Measurements from ENCODE around the gene CLEC20A. TPM values are rescaled to one million over a fixed set of nuclear protein-coding genes. Genes with fewer than 3 reads are reported as not detected.

CLEC20A gene
- total RNA-seq, 2 donors from 2014 or later = not detected

GRCh38 chr1:178498896-178499675 is 2.3 kb upstream of the CLEC20A start:
- Mint-ChIP-seq H3K36me3 (ENCODE audit: low read depth) (no peaks in the 10 kb centered on the region), H3K4me3 (no peak overlapping the region), H3K9me3 (no peaks in the 10 kb centered on the region), H3K27ac (no peak overlapping the region), H3K27me3 (peaks cover 9% of the 10 kb centered on the region), H3K4me1 (no peaks in the 10 kb centered on the region)
- no peak for ATAC-seq (replicated peaks)

DNA sequence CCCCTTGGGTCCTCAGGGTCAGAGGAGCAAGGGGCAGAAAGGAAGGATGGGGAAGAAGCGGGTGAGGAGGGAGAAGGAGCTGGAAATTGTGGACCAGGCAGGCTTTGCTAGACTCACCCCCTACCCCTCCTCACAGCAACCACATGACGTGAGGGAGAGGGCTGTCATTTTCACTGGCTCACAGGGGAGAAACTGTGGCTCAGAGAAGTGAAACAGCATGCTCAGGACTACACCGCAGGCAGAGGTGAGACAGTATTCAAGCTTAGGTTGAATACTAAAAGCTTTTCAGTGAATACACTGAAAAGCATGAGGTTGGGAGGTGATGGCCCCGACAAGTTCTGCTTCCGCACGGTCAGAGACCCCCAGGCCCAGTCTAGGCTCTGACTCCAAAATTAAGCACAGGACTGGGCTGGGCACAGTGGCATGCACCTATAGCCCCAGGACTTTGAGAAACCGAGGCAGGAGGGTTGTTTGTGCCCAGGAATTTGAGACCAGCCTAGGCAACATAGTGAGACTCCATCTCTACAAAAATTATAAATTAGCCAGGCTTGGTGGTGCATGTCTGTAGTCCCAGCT is 1.2 kb upstream of the CLEC20A start:
- H3K27ac Mint-ChIP-seq = no peak overlapping the region
- no peak overlapping the region for H3K4me3 Mint-ChIP-seq
- H3K27me3 Mint-ChIP-seq = peaks cover 7% of the 10 kb centered on the region
- H3K4me1 Mint-ChIP-seq = no peaks in the 10 kb centered on the region
- no peaks in the 10 kb centered on the region for H3K9me3 Mint-ChIP-seq
- no peaks in the 10 kb centered on the region for H3K36me3 Mint-ChIP-seq (ENCODE audit: low read depth)
- no peak for ATAC-seq (replicated peaks)

DNA sequence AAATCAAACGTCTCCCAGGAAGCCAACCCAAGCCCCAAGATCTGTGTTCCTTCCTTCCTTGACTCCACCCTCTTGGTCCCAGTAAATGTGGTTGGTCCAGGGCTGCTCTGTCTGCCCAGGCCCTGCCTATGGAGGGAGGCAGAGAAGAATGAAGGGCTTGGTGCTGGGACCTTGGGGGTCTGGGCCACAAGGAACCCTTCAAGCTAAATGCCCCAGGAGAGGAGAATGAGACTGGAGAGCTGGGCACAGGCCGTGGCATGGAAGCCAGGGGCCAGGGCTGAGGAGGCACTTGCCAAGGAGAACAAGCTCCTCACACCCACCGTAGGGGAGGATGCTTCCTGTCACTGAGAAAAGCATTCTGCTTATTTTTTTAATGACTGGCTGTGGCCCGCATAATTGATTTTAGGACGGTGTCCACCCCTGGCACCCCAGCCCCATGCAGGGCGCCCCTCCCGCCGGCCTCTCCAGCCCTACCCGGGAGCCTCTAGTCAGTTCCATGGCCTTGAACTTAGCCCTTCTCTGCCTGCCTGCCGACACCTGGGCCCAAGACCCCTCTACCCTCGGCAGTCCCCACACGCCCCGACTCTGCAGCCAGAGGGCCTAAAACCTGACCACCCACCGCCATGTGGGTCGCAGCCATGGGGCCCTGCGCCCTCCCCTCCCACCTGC is 889 bp downstream of the CLEC20A start:
- Mint-ChIP-seq H3K27ac (no peak overlapping the region), H3K4me3 (no peak overlapping the region), H3K9me3 (no peaks in the 10 kb centered on the region), H3K36me3 (ENCODE audit: low read depth) (no peaks in the 10 kb centered on the region), H3K27me3 (peaks cover 3% of the 10 kb centered on the region), H3K4me1 (no peaks in the 10 kb centered on the region)
- no peak for ATAC-seq (replicated peaks)

DNA sequence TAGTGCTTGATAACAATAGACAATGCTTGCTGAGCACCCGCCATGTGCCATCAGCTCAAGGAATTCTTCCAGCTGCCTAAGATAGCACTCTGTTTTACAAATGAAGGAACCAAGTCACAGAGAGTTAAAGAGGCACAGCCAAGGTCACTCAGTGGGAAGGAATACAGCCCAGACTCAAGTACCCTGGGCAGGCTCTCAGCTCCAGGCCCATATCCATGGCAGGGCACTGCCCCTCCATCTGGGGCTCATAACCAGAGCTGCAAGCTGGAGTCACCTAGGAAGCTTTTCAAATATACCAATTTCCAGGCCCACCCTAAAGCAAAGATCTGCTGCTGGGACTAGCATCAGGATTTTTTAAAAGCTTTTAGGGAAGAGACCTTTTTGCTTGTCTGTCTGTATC is 1.6 kb downstream of the CLEC20A start:
- no peaks in the 10 kb centered on the region for H3K9me3 Mint-ChIP-seq
- no peak overlapping the region for H3K27ac Mint-ChIP-seq
- peaks cover 3% of the 10 kb centered on the region for H3K27me3 Mint-ChIP-seq
- H3K36me3 Mint-ChIP-seq (ENCODE audit: low read depth) = no peaks in the 10 kb centered on the region
- no peak overlapping the region for H3K4me3 Mint-ChIP-seq
- ATAC-seq (replicated peaks) = no peak
- no peaks in the 10 kb centered on the region for H3K4me1 Mint-ChIP-seq

DNA sequence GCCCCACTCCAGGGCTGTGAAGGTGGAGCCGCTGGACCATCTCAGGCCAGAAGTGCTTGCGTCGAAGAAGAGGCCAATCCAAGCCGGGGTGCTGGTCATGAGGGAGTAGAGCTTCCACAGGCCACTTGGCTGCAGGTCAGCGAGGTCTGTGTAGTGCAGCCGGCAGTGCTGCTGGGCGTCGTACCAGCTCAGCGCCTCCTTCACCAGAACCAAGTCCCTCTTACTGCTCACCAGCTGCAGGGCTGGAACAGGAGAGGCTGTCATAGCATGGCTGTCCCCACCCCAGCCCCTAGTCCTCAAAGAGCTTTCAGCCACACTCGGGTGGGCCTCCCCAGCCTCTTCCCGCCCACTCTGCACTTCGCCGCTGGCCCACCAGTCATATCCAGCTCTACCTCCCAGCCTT is 2.2 kb downstream of the CLEC20A start:
- H3K4me1 Mint-ChIP-seq = no peaks in the 10 kb centered on the region
- no peaks in the 10 kb centered on the region for H3K36me3 Mint-ChIP-seq (ENCODE audit: low read depth)
- H3K27me3 Mint-ChIP-seq = peaks cover 3% of the 10 kb centered on the region
- no peak for ATAC-seq (replicated peaks)
- no peaks in the 10 kb centered on the region for H3K9me3 Mint-ChIP-seq
- no peak overlapping the region for H3K27ac Mint-ChIP-seq
- H3K4me3 Mint-ChIP-seq = no peak overlapping the region

DNA sequence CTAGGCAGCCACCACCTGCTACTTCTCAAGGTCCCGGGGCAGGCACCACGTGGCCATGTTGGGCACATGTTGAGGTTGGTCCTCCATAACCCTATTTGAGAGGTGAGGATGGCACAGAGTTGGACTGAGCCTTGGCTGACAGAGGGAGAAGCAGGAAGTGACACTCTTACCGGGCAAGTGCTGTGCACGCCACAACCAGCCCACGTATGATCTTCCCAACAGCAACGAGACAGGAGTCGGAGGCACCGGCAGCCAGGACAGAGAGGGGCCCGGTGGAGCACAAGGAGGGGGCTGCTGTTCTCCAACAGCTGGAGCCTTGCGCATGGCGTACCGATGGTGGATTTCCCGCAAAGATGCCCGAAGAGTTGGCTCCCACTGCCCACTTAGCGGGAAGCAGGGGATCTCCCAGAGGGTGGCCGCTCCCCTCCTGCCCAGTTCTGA is 3.4 kb downstream of the CLEC20A start:
- Mint-ChIP-seq H3K4me1 (no peaks in the 10 kb centered on the region), H3K27me3 (peaks cover 7% of the 10 kb centered on the region), H3K27ac (no peak overlapping the region), H3K9me3 (no peaks in the 10 kb centered on the region), H3K36me3 (ENCODE audit: low read depth) (no peaks in the 10 kb centered on the region), H3K4me3 (no peak overlapping the region)
- ATAC-seq (replicated peaks) = no peak

GRCh38 chr1:178492341-178492740 is 4.4 kb downstream of the CLEC20A start:
- Mint-ChIP-seq H3K4me1 (no peaks in the 10 kb centered on the region), H3K36me3 (ENCODE audit: low read depth) (no peaks in the 10 kb centered on the region), H3K9me3 (no peaks in the 10 kb centered on the region), H3K4me3 (no peak overlapping the region), H3K27ac (no peak overlapping the region), H3K27me3 (peaks cover 15% of the 10 kb centered on the region)
- no peak for ATAC-seq (replicated peaks)

DNA sequence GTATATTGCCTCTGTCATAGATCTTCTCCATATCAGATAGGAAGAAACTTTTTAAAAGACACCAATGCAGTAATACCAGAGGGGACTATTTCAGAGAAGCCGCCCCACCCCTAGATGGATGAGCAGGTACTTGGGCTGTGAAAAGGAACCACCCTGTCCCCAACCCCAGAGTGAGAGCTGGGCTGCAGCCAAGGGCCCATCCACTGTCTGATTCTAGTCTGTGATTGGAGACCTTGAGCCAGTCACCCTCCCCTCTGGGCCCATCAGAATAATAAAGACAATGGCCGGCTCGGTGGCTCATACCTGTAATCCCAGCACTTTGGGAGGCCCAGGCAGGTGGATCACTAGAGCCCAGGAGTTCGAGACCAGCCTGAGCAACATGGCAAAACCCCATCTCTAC is 5.0 kb downstream of the CLEC20A start:
- Mint-ChIP-seq H3K4me1 (no peaks in the 10 kb centered on the region), H3K4me3 (no peak overlapping the region), H3K36me3 (ENCODE audit: low read depth) (no peaks in the 10 kb centered on the region), H3K9me3 (no peaks in the 10 kb centered on the region), H3K27me3 (peaks cover 17% of the 10 kb centered on the region), H3K27ac (no peak overlapping the region)
- no peak for ATAC-seq (replicated peaks)

- no peaks in the 10 kb centered on the region for H3K9me3 Mint-ChIP-seq
- no peak overlapping the region for H3K27ac Mint-ChIP-seq
- H3K36me3 Mint-ChIP-seq (ENCODE audit: low read depth) = no peaks in the 10 kb centered on the region
- no peak for ATAC-seq (replicated peaks)
- no peak overlapping the region for H3K4me3 Mint-ChIP-seq
- no peaks in the 10 kb centered on the region for H3K4me1 Mint-ChIP-seq
- peaks cover 17% of the 10 kb centered on the region for H3K27me3 Mint-ChIP-seq
Observed at GRCh38 chr1:178490967-178491366, 5.8 kb downstream of the CLEC20A start.

DNA sequence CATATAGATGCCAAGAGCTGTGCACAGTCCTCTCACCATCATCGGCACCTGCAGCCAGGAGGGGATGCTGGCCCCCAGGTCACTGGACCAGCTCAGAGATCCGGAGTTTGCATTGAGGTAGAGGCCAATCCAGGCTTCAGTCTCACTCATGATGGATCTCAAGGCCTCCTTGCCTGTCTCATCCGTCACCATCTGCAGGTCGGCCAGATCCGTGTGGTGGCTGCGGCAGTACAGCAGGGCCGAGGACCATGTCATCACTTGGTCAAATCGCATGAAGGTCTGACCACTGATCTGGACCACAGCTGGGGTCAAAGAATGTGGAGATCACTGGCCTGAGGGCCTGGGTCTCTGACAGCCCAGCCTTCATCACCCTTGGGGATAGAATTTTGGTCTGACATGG is 6.6 kb downstream of the CLEC20A start:
- no peaks in the 10 kb centered on the region for H3K9me3 Mint-ChIP-seq
- H3K27ac Mint-ChIP-seq = no peak overlapping the region
- H3K4me3 Mint-ChIP-seq = no peak overlapping the region
- no peaks in the 10 kb centered on the region for H3K4me1 Mint-ChIP-seq
- no peaks in the 10 kb centered on the region for H3K36me3 Mint-ChIP-seq (ENCODE audit: low read depth)
- peaks cover 14% of the 10 kb centered on the region for H3K27me3 Mint-ChIP-seq
- no peak for ATAC-seq (replicated peaks)

GRCh38 chr1:178489399-178489798 is 7.4 kb downstream of the CLEC20A start:
- Mint-ChIP-seq H3K9me3 (no peaks in the 10 kb centered on the region), H3K27ac (no peak overlapping the region), H3K27me3 (peaks cover 14% of the 10 kb centered on the region), H3K36me3 (ENCODE audit: low read depth) (no peaks in the 10 kb centered on the region), H3K4me1 (no peaks in the 10 kb centered on the region), H3K4me3 (no peak overlapping the region)
- ATAC-seq (replicated peaks) = no peak

DNA sequence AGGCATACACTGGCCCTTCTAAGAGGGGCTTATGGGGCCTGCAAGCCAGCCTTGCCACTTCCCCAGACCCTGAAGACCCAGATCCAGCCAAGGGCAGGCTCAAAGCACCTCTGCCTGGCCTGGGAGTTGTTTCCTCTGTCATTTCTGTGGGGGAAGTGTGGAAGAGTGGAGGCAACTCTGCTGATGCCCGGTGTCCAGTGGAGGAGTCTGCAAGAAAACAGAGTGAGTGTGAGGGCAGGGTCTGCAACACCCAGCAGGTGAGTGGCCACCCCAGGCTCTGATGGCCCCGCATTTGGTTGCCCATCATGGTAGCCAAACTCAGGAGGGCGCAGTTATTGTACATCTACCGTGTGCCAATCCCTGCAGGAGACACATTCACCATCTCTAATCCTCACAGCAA is 8.4 kb downstream of the CLEC20A start:
- no peak for ATAC-seq (replicated peaks)
- H3K4me3 Mint-ChIP-seq = no peak overlapping the region
- H3K9me3 Mint-ChIP-seq = no peaks in the 10 kb centered on the region
- peaks cover 17% of the 10 kb centered on the region for H3K27me3 Mint-ChIP-seq
- no peak overlapping the region for H3K27ac Mint-ChIP-seq
- H3K36me3 Mint-ChIP-seq (ENCODE audit: low read depth) = no peaks in the 10 kb centered on the region
- no peaks in the 10 kb centered on the region for H3K4me1 Mint-ChIP-seq

GRCh38 chr1:178487070-178487615 is 9.6 kb downstream of the CLEC20A start:
- Mint-ChIP-seq H3K36me3 (ENCODE audit: low read depth) (no peaks in the 10 kb centered on the region), H3K9me3 (no peaks in the 10 kb centered on the region), H3K27ac (no peak overlapping the region), H3K4me1 (no peaks in the 10 kb centered on the region), H3K27me3 (peaks cover 17% of the 10 kb centered on the region), H3K4me3 (no peak overlapping the region)
- no peak for ATAC-seq (replicated peaks)

GRCh38 chr1:178486100-178487069 is 10.4 kb downstream of the CLEC20A start:
- no peak overlapping the region for H3K4me3 Mint-ChIP-seq
- ATAC-seq (replicated peaks) = no peak
- no peaks in the 10 kb centered on the region for H3K36me3 Mint-ChIP-seq (ENCODE audit: low read depth)

More at GRCh38 chr1:178486100-178487069, 10.4 kb downstream of the CLEC20A start:
- H3K27me3 Mint-ChIP-seq = peaks cover 17% of the 10 kb centered on the region
- H3K4me1 Mint-ChIP-seq = no peaks in the 10 kb centered on the region
- no peaks in the 10 kb centered on the region for H3K9me3 Mint-ChIP-seq
- no peak overlapping the region for H3K27ac Mint-ChIP-seq

Measured in activated T-helper 17 cell treated with anti-CD3 and anti-CD28 coated beads, Interleukin-2, amount 50 U/mL, for 72 hours (primary cell).